ENCODE measurements around the gene MTSS2.

Gene MTSS2

DNA sequence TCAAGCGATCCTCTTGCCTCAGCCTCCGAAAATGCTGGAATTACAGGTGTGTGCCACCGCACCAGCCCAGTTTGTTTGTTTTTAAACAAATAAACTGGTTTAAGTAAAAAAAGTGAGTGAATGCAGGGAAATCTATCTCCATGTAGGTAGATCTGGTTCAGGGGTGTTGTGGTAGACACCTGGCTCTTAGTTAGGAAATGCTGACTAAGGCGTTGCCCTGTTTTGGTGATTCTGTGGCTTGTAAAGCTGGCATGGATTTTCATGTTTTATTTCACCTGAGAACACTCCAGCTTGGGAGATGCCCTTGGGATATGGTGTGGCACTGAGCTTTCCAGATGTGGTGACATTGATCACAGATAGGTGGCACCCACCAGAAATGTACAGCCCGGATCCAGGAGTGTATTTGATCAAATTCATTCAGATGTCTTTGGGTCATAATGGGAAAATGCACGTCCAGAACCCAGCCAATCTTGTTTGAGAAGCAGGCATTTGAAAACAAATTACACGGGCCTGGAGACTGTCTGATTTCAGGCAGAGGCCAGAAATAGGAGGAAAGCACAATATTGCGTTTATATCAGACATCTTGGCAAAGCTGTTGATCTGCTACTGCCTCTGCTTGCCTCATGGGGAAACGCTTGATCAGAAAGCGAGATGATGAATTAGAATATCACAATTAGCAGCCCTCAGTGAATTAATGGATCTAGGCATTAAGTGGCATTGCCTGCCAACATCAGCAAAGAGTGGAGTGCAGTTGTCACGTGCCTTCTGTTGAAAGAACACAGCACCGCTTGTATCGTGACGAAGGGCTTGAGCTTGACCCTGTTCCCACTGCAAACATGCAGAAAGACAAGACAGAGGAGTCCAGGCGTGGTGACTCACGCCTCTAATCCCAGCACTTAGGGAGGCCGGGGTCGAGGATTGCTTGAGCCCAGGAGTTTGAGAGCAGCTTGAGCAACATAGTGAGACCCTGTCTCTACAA lies 46.8 kb downstream of the MTSS2 start:
- Histone ChIP-seq H3K9me3 (no peaks in the 10 kb centered on the region), H3K4me1 (peaks cover 0 to 18% (median 2%) of the 10 kb centered on the region in 4 donors), H3K27ac (no peak overlapping the region), H3K4me3 (no peak overlapping the region), H3K27me3 (no peaks in the 10 kb centered on the region), H3K36me3 (no peaks in the 10 kb centered on the region)
- TF ChIP-seq, protein P1, sequence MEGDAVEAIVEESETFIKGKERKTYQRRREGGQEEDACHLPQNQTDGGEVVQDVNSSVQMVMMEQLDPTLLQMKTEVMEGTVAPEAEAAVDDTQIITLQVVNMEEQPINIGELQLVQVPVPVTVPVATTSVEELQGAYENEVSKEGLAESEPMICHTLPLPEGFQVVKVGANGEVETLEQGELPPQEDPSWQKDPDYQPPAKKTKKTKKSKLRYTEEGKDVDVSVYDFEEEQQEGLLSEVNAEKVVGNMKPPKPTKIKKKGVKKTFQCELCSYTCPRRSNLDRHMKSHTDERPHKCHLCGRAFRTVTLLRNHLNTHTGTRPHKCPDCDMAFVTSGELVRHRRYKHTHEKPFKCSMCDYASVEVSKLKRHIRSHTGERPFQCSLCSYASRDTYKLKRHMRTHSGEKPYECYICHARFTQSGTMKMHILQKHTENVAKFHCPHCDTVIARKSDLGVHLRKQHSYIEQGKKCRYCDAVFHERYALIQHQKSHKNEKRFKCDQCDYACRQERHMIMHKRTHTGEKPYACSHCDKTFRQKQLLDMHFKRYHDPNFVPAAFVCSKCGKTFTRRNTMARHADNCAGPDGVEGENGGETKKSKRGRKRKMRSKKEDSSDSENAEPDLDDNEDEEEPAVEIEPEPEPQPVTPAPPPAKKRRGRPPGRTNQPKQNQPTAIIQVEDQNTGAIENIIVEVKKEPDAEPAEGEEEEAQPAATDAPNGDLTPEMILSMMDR (IDR thresholded peaks at IDR 0.05): no peak
- DNase-seq: no peak
- intact Hi-C loops (cut with DNase I; ENCODE audit: low total_unique reads): no loop called here
